GM21390 (cell line): ENCODE results near the gene ZG16B.

Experiments
- ATAC-seq: cut with Tn5 transposase; IDR thresholded peaks from one replicate; pipeline ENCODE4 v1.9.1; 2021; ENCODE audit not compliant: unreplicated experiment

Gene ZG16B

DNA sequence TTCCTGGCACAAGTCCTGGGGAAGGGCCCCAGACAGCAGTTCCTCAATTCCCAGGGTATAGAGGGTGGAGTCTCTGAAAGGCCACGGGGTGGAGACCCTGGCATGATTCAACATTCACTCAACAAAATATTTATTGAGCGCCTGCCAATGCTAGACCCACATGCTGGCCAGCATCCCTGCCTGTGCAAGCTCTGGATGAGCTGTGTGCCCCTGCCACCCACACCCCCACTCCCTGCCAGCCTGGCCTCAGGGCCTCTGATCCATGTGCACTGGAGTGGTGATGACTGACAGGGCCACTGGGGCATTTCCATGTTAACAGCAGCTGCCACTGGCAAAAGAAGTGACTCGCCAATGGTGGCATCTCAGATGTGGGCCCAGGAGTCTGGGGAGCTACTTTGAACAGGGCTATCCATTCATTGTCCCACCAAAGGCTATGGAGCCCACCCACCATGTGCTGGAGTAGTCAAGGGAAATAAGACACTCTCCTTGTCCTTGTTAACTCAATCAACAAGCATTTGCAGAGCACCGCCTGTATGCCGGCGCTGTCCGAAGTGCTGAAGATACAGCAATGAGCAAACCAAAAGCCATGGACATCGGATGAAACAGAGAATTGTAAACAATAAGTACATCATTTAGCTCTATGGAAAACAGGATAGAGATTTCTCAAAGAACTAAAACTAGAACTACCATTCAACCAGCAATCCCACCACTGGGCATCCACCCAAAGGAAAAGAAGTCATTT is 30.9 kb downstream of the ZG16B start:
- ATAC-seq = no peak

DNA sequence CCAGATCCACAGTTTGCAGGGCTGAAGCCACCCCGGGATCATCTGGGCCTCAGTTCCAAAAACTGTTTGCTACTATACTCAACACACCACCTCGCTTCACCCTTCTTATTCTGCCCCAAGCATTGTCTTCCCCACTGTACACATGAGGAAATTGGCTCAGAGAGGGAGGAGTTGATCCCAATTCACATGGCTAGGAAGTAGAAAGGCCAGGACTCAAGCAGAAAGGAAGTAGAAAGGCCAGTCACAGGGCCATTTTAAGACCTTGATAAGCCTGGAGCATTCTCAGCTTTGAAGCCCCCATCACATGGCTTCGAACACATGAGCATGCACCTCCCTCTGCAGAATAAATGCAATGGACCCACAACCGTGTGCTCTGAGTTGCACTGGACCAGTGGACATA is 35.5 kb downstream of the ZG16B start:
- ATAC-seq = no peak

DNA sequence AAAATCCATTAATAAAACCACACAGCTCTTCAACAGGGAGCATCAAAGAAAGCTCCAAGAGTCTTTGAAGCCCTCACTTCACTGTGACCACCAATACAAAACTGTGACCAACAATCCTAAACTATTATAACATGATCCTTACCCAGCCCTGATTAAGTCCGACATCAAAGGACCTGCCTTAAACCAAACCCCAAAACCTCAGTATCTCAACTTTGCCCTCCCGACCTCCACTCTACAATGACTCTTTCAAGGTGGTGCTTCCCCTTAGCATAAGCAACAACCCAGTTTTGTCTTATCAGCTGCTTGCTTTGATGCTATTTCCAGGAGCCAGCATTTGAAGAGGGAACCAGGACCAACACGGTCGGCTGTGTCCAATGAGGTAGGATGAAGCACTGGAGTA is 36.3 kb downstream of the ZG16B start:
- no peak for ATAC-seq

DNA sequence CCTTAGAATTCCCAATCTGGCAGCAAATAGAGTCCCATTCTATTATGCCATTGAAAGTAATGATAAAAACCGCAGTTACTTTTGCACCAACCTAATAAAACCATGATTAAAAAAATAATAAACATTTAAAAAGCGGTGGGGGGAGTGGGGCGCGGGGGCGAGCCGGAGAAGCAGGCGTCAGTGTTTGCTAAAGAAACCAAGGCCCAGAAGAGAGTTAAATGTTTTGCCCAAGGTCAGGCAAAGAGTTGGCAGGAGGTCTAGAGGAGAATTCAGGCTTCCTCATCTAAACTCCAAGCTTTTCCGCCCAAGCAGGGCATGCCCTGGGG is 37.5 kb downstream of the ZG16B start:
- ATAC-seq = no peak

DNA sequence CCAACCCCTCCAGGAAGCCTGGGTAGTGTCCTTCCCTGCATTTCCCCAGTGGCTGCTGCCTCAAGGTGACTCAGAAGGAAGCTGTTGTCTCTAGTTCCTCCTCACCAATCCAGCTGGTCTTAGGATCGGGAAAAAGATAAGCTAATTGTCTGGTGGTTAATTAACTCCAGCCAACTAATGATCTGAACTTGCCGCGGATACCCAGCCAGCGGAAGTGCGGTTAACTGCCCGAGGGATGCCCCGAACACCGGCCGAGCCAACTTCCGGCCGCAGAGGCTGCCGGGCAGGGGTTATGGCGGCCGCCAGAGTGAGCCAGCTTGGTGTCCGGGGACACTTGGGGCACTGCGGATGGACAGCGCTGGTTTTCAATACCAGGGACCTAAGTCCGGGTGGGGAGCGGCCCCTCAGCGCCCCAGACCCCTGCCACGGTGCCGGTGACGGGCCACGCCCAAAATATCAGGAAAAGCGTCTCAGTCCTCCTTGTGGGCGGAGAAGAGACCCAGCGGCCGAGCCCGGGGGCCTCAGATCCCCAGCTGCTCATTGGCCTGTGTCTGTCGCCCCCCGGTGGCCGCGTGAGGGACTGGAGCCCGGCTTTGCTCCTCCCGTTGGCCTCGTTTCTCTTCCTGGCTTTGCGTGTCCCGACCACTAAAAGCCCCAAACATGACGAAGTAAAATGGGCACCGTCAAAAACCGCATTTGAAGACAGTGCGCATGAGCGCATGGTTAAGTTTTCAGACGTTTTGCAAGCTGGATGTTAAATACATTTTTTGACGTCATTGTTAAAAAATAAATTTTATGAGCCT is 38.1 kb downstream of the ZG16B start:
- peak; percentile 84 for ATAC-seq

DNA sequence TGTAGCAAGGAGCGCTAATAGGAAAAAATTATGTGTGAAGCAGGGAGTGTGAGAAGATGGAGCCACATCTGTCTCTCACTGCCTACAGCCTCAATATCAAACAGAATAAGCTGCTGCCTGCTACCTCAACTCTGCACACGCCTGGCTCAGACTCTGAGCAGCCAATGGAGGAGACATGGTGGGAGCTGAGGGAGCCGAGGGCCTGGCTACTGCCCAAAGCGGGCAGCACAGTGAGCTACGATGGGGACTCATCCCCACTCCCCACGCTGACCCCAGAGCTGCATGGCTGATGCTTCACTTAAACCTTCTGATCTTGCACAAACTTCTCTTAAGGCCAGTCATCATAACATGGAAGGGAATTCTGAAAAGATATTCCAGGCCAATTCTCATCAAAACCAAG is 41.8 kb downstream of the ZG16B start:
- no peak for ATAC-seq

DNA sequence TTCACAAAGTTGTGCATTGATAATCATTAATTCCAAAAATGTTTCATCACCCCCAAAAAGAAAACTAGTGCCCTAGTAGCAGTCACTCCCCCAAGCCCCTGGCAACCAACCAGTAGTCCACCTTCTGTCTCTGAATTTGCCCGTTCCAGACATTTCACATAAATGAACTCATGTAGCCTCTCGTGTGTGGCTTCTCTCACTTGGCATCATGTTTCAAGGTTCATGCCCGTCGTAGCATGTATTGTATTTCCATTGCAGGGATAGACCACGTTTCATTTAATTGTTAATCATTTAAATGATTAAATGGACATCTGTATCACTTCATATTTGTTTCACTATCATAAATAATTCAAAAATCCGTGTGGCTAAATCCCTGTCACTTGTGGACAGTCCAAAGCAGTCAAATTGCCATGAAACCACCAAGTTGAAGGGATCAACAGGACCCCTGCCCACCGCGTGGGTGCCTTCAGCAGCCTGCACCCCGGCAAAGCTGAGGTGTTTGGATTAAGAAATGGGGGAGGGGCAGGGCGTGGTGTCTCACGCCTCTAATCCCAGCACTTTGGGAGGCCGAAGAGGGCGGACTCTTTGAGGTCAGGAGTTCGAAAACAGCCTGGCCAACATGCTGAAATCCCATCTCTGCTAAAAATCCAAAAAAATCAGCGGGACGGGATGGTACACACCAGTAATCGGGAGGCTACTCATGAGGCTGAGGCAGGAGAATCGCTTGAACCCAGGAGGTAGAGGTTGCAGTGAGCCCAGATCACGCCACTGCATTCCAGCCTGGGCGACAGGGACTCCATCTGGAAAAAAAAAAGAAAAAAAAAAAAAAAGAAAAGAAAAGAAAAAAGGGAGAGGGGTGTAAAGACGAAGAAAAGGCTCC is 44.2 kb downstream of the ZG16B start:
- ATAC-seq = no peak

DNA sequence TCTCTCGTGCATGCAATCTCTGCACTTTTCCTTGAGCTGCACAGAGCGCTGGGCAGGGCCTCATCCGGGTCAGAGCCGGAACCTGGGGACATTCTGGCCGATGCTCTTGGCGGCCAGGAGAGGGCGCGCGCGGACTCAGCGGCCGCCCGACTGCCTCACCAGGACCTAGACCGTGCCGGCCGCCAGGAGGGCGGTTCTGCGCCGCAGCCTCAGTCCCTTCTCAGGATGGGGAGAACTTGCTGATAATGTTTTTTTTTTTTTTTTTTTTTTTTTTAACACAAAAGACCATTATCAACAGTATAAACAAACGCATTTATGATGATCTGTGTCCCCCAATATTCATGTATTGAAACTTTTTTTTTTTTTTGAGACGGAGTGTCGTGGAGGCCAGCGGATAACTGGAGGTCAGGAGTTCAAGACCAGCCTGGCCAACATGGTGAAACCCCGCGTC is 44.8 kb downstream of the ZG16B start:
- ATAC-seq = no peak

DNA sequence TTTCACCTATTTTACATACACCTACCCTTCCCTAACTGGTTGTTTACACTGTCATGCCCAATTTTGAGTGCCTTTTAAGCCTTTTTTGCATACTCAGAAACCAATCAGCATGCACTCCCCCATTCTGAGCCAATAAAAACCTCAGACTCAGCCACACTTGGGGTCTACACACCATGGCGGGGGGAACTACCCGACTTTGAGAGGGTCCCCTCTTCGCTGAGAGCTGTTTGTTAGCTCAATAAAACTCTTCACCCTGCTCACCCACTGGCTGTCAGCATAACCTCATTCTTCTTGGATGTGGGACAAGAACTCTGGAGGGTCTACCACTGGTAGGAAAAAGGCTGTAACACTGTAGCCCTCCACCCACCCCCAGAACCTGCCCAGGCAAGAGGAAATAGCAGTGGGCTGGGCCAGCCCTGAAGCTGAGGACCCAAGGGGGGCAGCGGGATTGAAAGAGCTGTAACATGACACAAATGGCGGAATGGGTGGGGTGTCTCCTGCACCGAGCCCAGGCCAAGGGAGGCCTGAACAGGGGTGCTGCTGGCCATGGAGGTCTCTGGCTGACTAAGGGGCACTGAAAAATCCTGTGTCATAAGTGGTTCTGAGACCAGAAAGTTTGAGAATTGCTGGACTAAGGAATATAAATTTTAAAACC is 49.9 kb downstream of the ZG16B start:
- ATAC-seq = no peak
